GM21528 (cell line): Measurements from ENCODE around the gene EDN2.

Source experiments
- ATAC-seq: cut with Tn5 transposase; IDR thresholded peaks from one replicate; pipeline ENCODE4 v1.9.1; 2021; ENCODE audit warnings: mild to moderate bottlenecking, moderate library complexity; ENCODE audit not compliant: unreplicated experiment, low FRiP score

Gene EDN2

GRCh38 chr1:41468122-41468762 is 16.2 kb downstream of the EDN2 start:
- no peak for ATAC-seq

GRCh38 chr1:41467673-41468072 is 16.8 kb downstream of the EDN2 start:
- no peak for ATAC-seq

- no peak for ATAC-seq
These were observed 18.3 kb downstream of the EDN2 start for GRCh38 chr1:41466146-41466545.

GRCh38 chr1:41465741-41466140 is 18.7 kb downstream of the EDN2 start:
- no peak for ATAC-seq

GRCh38 chr1:41464885-41465284 is 19.6 kb downstream of the EDN2 start:
- no peak for ATAC-seq

GRCh38 chr1:41463516-41463915 is 21.0 kb downstream of the EDN2 start:
- no peak for ATAC-seq

- ATAC-seq = no peak
These were observed 21.8 kb downstream of the EDN2 start for GRCh38 chr1:41462680-41463004.

- no peak for ATAC-seq
These were observed 22.4 kb downstream of the EDN2 start for GRCh38 chr1:41461790-41462679.

- no peak for ATAC-seq
These were observed 27.5 kb downstream of the EDN2 start for GRCh38 chr1:41456847-41457540.

GRCh38 chr1:41455479-41456332 is 28.8 kb downstream of the EDN2 start:
- ATAC-seq = no peak

- ATAC-seq = no peak
These were observed 30.1 kb downstream of the EDN2 start for GRCh38 chr1:41454406-41454805.

- no peak for ATAC-seq
These were observed 31.7 kb downstream of the EDN2 start for GRCh38 chr1:41452704-41453290.

- no peak for ATAC-seq
These were observed 33.7 kb downstream of the EDN2 start for GRCh38 chr1:41450747-41451285.

GRCh38 chr1:41449326-41449921 is 35.1 kb downstream of the EDN2 start:
- no peak for ATAC-seq

- ATAC-seq = no peak
These were observed 35.7 kb downstream of the EDN2 start for GRCh38 chr1:41448821-41449220.

- ATAC-seq = no peak
These were observed 36.3 kb downstream of the EDN2 start for GRCh38 chr1:41447995-41448770.

- ATAC-seq = no peak
These were observed 37.5 kb downstream of the EDN2 start for GRCh38 chr1:41446851-41447610.

GRCh38 chr1:41444785-41445184 is 39.7 kb downstream of the EDN2 start:
- no peak for ATAC-seq
